Keratinocyte (primary cell): ENCODE data around the gene LRWD1.
"Not testable (repeated sequence)": the region's sequence is repeated elsewhere in the genome, so short reads cannot be mapped to it uniquely, and the experiment has no call there.

ENCODE experiments used
- EZH2 ChIP-seq: IDR thresholded peaks from one replicate; pipeline ENCODE4 v1.6.1; 2012; ENCODE audit warnings: inconsistent platforms, mild to moderate bottlenecking, low read length, moderate library complexity
- TF ChIP-seq, protein P1 (sequence below), 3 experiments: IDR thresholded peaks in 1 of 3; conservative IDR thresholded peaks in 1 of 3; optimal IDR thresholded peaks in 1 of 3; 2 replicates in 2 of 3; 3 replicates in 1 of 3; pipeline versions ENCODE3 to v1.5.1; 2011; ENCODE audit warnings: low read length in 3 of 3, mild to moderate bottlenecking in 3 of 3, moderate library complexity in 2 of 3, control low read depth in 1 of 3, inconsistent platforms in 1 of 3; ENCODE audit not compliant: insufficient read depth in 2 of 3; ENCODE audit errors: extremely low read depth in 1 of 3

DNA sequence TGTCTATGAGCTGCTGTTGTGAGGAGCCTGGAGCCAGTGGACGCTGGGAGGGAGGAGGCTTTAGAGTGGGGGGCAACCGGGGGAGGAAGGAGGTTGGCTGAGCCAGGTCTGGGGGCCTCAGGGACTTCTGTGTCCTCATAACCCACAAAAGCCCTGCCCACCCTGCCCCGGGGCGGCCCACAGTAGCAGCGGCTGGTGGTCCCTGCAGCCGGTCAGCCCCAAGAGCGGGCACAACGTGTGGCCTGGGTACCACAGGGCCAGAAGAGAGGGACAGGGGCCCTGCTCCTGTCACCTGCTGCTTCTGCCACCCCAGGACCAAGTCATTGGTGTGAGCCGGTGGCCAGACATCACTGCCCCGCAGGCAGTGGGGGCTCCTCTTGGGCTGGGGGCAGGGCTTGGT lies 17.2 kb downstream of the LRWD1 start:
- TF ChIP-seq, protein P1, sequence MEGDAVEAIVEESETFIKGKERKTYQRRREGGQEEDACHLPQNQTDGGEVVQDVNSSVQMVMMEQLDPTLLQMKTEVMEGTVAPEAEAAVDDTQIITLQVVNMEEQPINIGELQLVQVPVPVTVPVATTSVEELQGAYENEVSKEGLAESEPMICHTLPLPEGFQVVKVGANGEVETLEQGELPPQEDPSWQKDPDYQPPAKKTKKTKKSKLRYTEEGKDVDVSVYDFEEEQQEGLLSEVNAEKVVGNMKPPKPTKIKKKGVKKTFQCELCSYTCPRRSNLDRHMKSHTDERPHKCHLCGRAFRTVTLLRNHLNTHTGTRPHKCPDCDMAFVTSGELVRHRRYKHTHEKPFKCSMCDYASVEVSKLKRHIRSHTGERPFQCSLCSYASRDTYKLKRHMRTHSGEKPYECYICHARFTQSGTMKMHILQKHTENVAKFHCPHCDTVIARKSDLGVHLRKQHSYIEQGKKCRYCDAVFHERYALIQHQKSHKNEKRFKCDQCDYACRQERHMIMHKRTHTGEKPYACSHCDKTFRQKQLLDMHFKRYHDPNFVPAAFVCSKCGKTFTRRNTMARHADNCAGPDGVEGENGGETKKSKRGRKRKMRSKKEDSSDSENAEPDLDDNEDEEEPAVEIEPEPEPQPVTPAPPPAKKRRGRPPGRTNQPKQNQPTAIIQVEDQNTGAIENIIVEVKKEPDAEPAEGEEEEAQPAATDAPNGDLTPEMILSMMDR (optimal IDR thresholded peaks at IDR 0.05 in 1 of 3, IDR thresholded peaks at IDR 0.05 in 1 of 3, conservative IDR thresholded peaks at IDR 0.05 in 1 of 3; ENCODE audit: extremely low read depth in 1 of 3, insufficient read depth in 2 of 3, low read length in 3 of 3) = not testable (repeated sequence)
- TF ChIP-seq EZH2 = not testable (repeated sequence)
